Ishikawa (cell line): ENCODE results near the gene COL23A1.

Experiments
- CREB1 ChIP-seq: IDR thresholded peaks from 2 replicates; pipeline ENCODE4 v1.6.1; 2012; ENCODE audit warnings: low read depth
- EGR1 ChIP-seq: IDR thresholded peaks from 2 replicates; pipeline ENCODE4 v1.6.1; 2012
- EP300 ChIP-seq: IDR thresholded peaks from 2 replicates; pipeline ENCODE4 v1.6.1; 2012; ENCODE audit warnings: borderline replicate concordance
- FOXM1 ChIP-seq: IDR thresholded peaks from 2 replicates; pipeline ENCODE4 v1.6.1; 2012; ENCODE audit warnings: low read depth, borderline replicate concordance
- NFIC ChIP-seq: IDR thresholded peaks from 2 replicates; pipeline ENCODE4 v1.6.1; 2012
- RAD21 ChIP-seq: IDR thresholded peaks from 2 replicates; pipeline ENCODE4 v1.6.1; 2012; ENCODE audit warnings: low read depth
- TAF1 ChIP-seq: IDR thresholded peaks from 2 replicates; pipeline ENCODE4 v1.6.1; 2012; ENCODE audit warnings: low read depth, mild to moderate bottlenecking
- TCF12 ChIP-seq: IDR thresholded peaks from 2 replicates; pipeline ENCODE4 v1.6.1; 2012; ENCODE audit warnings: low read depth
- TEAD4 ChIP-seq: IDR thresholded peaks from 2 replicates; pipeline ENCODE4 v1.6.1; 2012
- USF1 ChIP-seq: IDR thresholded peaks from 2 replicates; pipeline ENCODE4 v1.6.1; 2012
- YY1 ChIP-seq: IDR thresholded peaks from 2 replicates; pipeline ENCODE4 v1.6.1; 2012; ENCODE audit warnings: low read depth
- ZBTB7A ChIP-seq: IDR thresholded peaks from 2 replicates; pipeline ENCODE4 v1.6.1; 2012; ENCODE audit warnings: low read depth
- TF ChIP-seq, protein P1 (sequence below): IDR thresholded peaks from 2 replicates; pipeline ENCODE4 v1.6.1; 2012
- TF ChIP-seq, protein P2 (sequence below): IDR thresholded peaks from 2 replicates; pipeline ENCODE4 v1.6.1; 2012; ENCODE audit warnings: low read depth, mild to moderate bottlenecking

COL23A1 gene

GRCh38 chr5:178325311-178325678 is 264.9 kb downstream of the COL23A1 start:
- no peak for TF ChIP-seq YY1
- TF ChIP-seq USF1, result no peak
- TF ChIP-seq, protein P1, sequence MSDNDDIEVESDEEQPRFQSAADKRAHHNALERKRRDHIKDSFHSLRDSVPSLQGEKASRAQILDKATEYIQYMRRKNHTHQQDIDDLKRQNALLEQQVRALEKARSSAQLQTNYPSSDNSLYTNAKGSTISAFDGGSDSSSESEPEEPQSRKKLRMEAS, result no peak

DNA sequence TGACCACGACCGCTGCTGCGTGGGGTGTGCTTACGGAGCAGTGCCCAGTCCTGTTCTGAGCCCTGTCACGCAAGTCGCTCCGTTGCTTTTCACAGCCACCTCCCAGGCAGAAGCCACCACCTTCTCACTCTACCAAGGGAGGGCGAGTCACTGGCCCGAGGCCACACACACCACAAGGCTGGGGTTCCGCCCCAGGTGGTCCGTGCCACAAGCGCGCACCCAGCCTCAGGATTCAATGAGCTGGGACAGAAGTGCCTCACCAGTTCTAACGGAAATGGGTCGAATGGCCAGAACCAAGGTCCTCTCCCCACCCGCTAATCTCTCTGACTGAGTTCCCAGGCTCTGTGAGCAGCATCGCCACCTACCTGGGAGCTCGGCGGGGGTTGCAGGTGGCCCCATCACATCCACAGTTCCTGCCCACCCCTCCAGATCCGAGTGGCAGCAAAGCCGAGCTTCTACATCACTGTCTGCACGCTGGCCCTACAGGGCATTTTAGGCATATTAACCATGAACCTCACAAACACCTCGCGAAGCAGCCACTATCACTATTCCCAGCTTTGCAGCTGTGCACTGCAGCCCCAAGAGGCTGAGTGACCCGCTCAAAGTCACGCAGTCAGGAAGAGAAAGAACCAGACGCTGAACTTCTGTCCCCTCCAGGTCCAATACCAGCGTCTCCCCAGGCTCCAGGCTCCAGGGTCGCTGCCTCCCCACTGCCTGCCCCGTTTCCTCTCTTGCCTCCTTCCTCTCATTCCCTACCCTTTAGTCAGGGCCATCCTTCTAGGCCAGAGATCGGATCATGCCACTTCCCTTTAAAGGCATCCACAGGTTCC is 265.5 kb downstream of the COL23A1 start:
- TF ChIP-seq YY1 (no peak), FOXM1 (no peak), USF1 (no peak), RAD21 (no peak), EGR1 (no peak), EP300 (no peak)
- TF ChIP-seq, protein P1, result no peak

DNA sequence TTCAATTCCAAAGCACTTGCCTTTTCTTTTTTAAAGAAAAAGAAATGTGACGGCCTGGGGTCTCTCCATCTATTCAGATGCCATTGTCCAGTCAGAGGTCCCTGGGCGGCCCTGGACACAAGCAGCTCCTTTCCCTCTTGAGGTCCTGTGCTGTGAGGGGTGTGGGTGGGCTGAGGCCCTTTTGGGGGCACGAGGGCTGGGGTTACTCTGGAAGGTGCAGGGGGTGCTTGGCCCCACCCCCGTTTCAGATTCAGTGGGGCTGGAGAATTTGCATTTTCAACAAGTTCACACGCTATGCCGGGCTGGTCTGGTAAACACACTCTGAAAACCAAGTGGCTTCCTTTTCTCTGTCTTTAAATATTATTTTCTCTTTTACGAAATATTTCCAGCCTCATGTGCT is 266.2 kb downstream of the COL23A1 start:
- TF ChIP-seq, protein P1, result no peak

GRCh38 chr5:178323541-178323865 is 266.7 kb downstream of the COL23A1 start:
- TF ChIP-seq NFIC (no peak), YY1 (no peak)

DNA sequence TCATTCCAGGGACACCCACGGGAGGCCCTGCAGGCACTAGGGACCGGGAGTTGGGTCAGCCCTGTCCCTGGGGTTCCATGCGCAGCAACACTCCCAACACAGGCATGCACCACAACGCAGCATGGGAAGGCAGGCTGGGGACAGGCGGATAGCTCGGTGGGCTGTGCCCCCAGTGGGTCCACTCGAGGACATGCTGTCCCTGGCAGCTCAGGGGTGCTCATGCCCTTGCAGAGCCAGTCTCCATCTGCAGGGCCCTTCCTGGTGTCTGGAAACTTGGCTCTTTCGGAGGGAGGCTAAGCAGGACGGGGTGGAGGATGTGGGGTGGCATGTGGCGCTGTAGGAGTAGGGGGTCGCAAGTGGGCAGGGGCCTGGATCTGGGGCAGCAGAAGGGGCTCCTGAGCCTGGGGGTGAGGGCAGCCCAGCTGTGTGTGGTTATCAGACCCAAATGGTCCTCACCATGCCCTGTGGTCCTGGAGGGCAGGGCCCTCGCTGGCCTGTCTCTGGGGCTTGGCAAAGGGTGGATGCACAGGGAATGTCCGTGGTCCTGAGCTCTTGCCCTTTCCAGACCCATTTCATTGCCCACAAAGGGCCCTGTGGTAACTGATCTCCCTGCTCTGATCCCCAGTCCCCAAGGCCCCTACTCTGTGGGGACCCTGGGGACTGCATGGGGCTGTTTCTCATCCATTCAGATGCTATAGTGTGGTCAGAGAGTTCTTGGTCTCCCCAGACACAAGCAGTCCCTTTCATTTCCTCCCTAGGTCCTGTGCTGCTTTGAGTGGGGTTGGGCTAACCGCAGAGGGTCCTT is 267.3 kb downstream of the COL23A1 start:
- TF ChIP-seq FOXM1 (no peak), YY1 (no peak), EGR1 (no peak), RAD21 (no peak), USF1 (no peak), ZBTB7A (no peak), EP300 (no peak), CREB1 (no peak), TAF1 (no peak), NFIC (no peak)
- TF ChIP-seq, protein P1, result no peak
- TF ChIP-seq, protein P2, sequence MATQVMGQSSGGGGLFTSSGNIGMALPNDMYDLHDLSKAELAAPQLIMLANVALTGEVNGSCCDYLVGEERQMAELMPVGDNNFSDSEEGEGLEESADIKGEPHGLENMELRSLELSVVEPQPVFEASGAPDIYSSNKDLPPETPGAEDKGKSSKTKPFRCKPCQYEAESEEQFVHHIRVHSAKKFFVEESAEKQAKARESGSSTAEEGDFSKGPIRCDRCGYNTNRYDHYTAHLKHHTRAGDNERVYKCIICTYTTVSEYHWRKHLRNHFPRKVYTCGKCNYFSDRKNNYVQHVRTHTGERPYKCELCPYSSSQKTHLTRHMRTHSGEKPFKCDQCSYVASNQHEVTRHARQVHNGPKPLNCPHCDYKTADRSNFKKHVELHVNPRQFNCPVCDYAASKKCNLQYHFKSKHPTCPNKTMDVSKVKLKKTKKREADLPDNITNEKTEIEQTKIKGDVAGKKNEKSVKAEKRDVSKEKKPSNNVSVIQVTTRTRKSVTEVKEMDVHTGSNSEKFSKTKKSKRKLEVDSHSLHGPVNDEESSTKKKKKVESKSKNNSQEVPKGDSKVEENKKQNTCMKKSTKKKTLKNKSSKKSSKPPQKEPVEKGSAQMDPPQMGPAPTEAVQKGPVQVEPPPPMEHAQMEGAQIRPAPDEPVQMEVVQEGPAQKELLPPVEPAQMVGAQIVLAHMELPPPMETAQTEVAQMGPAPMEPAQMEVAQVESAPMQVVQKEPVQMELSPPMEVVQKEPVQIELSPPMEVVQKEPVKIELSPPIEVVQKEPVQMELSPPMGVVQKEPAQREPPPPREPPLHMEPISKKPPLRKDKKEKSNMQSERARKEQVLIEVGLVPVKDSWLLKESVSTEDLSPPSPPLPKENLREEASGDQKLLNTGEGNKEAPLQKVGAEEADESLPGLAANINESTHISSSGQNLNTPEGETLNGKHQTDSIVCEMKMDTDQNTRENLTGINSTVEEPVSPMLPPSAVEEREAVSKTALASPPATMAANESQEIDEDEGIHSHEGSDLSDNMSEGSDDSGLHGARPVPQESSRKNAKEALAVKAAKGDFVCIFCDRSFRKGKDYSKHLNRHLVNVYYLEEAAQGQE, result no peak

- TF ChIP-seq EP300, result no peak
- TF ChIP-seq TCF12, result no peak
- no peak for TF ChIP-seq NFIC
- TF ChIP-seq, protein P2, result no peak
- TF ChIP-seq CREB1, result no peak
- no peak for TF ChIP-seq ZBTB7A
- TF ChIP-seq FOXM1, result no peak
- no peak for TF ChIP-seq TEAD4
Observed at GRCh38 chr5:178320281-178320855, 269.8 kb downstream of the COL23A1 start.
